ENCODE results near the gene PDLIM4.

- TF ChIP-seq CTCF (IDR thresholded peaks at IDR 0.05; ENCODE audit: low read depth, low read length, poor library complexity, severe bottlenecking): no peak
- no peak for TF ChIP-seq EZH2phosphoT487 (IDR thresholded peaks at IDR 0.05; ENCODE audit: borderline replicate concordance, low read length)
These were observed 51.2 kb downstream of the PDLIM4 start for GRCh38 chr5:132308701-132309100.
